HEK293 (cell line): ENCODE results near the gene SPTBN5.
A peak's percentile ranks its signal among the peaks of the same experiment; 100 is the strongest.

Experiments
- CTCF ChIA-PET: fragments of 350-600 bp; formaldehyde crosslinking; extraction: SDS; loops from one replicate; lab custom pipeline; 2021; ENCODE audit warnings: antibody characterized with exemption; lab: Yijun Ruan, JAX
- POLR2A ChIA-PET: fragments of 300-600 bp; formaldehyde crosslinking; extraction: SDS; loops from one replicate; lab custom pipeline; 2020; ENCODE audit warnings: antibody characterized with exemption, inconsistent platforms; lab: Yijun Ruan, JAX
- H3K27ac ChIP-seq: fragments of 200-500 bp; sonication (Bioruptor generic); 2 replicates; pipeline ENCODE4 v1.5.1; 2014; ENCODE audit warnings: low read depth, low read length, control low read depth, inconsistent platforms; ENCODE audit errors: extremely low read depth
- H3K36me3 ChIP-seq, 2 experiments: fragments of 200-500 bp in 1 of 2; sonication (Bioruptor generic) in 1 of 2; 1 replicate in 1 of 2; 2 replicates in 1 of 2; pipeline ENCODE4 v1.5.1; 2014 to 2017; ENCODE audit warnings: inconsistent platforms in 2 of 2, low read length in 2 of 2; ENCODE audit not compliant: control insufficient read depth in 2 of 2, insufficient read depth in 1 of 2
- H3K4me1 ChIP-seq: fragments of 200-500 bp; sonication (Bioruptor generic); 2 replicates; pipeline ENCODE4 v1.5.1; 2014; ENCODE audit warnings: mild to moderate bottlenecking, low read length, inconsistent platforms; ENCODE audit not compliant: control insufficient read depth, insufficient read depth
- H3K4me3 ChIP-seq: 2 replicates; pipeline ENCODE4 v1.5.1; 2011; ENCODE audit warnings: low read depth, mild to moderate bottlenecking, control low read depth, low read length, moderate library complexity
- H3K9me3 ChIP-seq: fragments of 200-500 bp; sonication (Bioruptor generic); 2 replicates; pipeline ENCODE4 v1.5.1; 2014; ENCODE audit warnings: low read depth, low read length, inconsistent platforms; ENCODE audit not compliant: control insufficient read depth, insufficient read depth
- KLF1 ChIP-seq: fragments of 450-650 bp; formaldehyde crosslinking; IDR thresholded peaks from 2 replicates; pipeline ENCODE4 v1.5.1; 2016; ENCODE audit warnings: missing biosample characterization, missing genetic modification characterization
- SCRT2 ChIP-seq: fragments of 450-650 bp; formaldehyde crosslinking; IDR thresholded peaks from 2 replicates; pipeline ENCODE4 v1.5.1; 2016; ENCODE audit warnings: missing biosample characterization, missing genetic modification characterization
- YY1 ChIP-seq: fragments of 450-650 bp; formaldehyde crosslinking; IDR thresholded peaks from 2 replicates; pipeline ENCODE4 v1.5.1; 2018; ENCODE audit warnings: missing biosample characterization, missing genetic modification characterization
- ZBTB21 ChIP-seq: fragments of 450-650 bp; formaldehyde crosslinking; IDR thresholded peaks from 2 replicates; pipeline ENCODE4 v1.5.1; 2017; ENCODE audit warnings: missing biosample characterization, missing genetic modification characterization
- ZEB2 ChIP-seq: fragments of 450-650 bp; formaldehyde crosslinking; IDR thresholded peaks from 2 replicates; pipeline ENCODE4 v1.5.1; 2016; ENCODE audit warnings: missing biosample characterization, missing genetic modification characterization
- ZNF335 ChIP-seq: fragments of 450-650 bp; formaldehyde crosslinking; conservative IDR thresholded peaks from 2 replicates; pipeline ENCODE4 v1.5.1; 2016; ENCODE audit warnings: missing biosample characterization, missing genetic modification characterization
- ZNF426 ChIP-seq: fragments of 450-650 bp; formaldehyde crosslinking; IDR thresholded peaks from 2 replicates; pipeline ENCODE4 v1.5.1; 2017; ENCODE audit warnings: missing biosample characterization, missing genetic modification characterization, mild to moderate bottlenecking, inconsistent platforms, moderate library complexity
- ZNF555 ChIP-seq: fragments of 450-650 bp; formaldehyde crosslinking; conservative IDR thresholded peaks from 2 replicates; pipeline ENCODE4 v1.5.1; 2017; ENCODE audit warnings: missing biosample characterization, mild to moderate bottlenecking, missing genetic modification characterization, inconsistent platforms
- ZNF629 ChIP-seq: fragments of 450-650 bp; formaldehyde crosslinking; IDR thresholded peaks from 2 replicates; pipeline ENCODE4 v1.5.1; 2017; ENCODE audit warnings: missing biosample characterization, missing genetic modification characterization
- ZNF670 ChIP-seq: fragments of 450-650 bp; formaldehyde crosslinking; IDR thresholded peaks from 2 replicates; pipeline ENCODE4 v1.5.1; 2016; ENCODE audit warnings: missing biosample characterization, missing genetic modification characterization, low read depth
- ZNF792 ChIP-seq: fragments of 450-650 bp; formaldehyde crosslinking; IDR thresholded peaks from 2 replicates; pipeline ENCODE4 v1.5.1; 2016; ENCODE audit warnings: missing biosample characterization, missing genetic modification characterization
- ZNF830 ChIP-seq: fragments of 450-650 bp; IDR thresholded peaks from 2 replicates; pipeline ENCODE4 v1.5.0; 2018; ENCODE audit warnings: missing biosample characterization, missing genetic modification characterization, low read depth, mild to moderate bottlenecking, moderate library complexity
- TF ChIP-seq, protein P1 (sequence below): fragments of 450-650 bp; formaldehyde crosslinking; IDR thresholded peaks from 2 replicates; pipeline ENCODE4 v1.5.1; 2016; ENCODE audit warnings: missing biosample characterization, missing genetic modification characterization
- TF ChIP-seq, protein P2 (sequence below): fragments of 450-650 bp; formaldehyde crosslinking; IDR thresholded peaks from 2 replicates; pipeline ENCODE4 v1.5.1; 2016; ENCODE audit warnings: missing biosample characterization, missing genetic modification characterization

Gene SPTBN5

DNA sequence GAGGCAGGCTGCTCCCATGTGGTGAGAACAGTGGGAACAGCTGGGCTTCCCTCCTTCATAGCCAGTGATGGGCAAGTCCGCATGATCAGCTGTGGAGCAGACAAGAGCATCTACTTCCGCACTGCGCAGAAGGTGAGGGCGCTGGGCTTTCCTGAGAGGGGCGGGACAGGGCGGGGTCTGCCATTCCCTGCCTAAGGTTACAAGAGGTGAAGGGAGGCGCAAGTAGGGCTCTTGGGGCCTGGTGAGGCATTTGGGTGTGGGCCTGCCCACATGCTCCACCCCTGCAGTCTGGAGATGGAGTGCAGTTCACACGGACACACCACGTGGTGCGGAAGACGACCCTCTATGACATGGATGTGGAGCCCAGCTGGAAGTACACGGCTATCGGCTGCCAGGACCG lies 76.5 kb downstream of the SPTBN5 start:
- CTCF ChIA-PET, result interaction anchor here (0.5 to 0.9 kb wide), 3 partner anchors 9 to 33 kb away, joined by 3 to 4 read pairs (median 3); no protein-coding TSS in a partner anchor
- Histone ChIP-seq H3K36me3 (peaks cover 0 to 52% of the 10 kb centered on the region in 2 experiments; a peak in 1 of 3 replicates), H3K9me3 (no peaks in the 10 kb centered on the region), H3K4me1 (no peaks in the 10 kb centered on the region), H3K4me3 (no peak overlapping the region), H3K27ac (no peak overlapping the region)
- POLR2A ChIA-PET, result no interaction called here
- TF ChIP-seq, protein P1, sequence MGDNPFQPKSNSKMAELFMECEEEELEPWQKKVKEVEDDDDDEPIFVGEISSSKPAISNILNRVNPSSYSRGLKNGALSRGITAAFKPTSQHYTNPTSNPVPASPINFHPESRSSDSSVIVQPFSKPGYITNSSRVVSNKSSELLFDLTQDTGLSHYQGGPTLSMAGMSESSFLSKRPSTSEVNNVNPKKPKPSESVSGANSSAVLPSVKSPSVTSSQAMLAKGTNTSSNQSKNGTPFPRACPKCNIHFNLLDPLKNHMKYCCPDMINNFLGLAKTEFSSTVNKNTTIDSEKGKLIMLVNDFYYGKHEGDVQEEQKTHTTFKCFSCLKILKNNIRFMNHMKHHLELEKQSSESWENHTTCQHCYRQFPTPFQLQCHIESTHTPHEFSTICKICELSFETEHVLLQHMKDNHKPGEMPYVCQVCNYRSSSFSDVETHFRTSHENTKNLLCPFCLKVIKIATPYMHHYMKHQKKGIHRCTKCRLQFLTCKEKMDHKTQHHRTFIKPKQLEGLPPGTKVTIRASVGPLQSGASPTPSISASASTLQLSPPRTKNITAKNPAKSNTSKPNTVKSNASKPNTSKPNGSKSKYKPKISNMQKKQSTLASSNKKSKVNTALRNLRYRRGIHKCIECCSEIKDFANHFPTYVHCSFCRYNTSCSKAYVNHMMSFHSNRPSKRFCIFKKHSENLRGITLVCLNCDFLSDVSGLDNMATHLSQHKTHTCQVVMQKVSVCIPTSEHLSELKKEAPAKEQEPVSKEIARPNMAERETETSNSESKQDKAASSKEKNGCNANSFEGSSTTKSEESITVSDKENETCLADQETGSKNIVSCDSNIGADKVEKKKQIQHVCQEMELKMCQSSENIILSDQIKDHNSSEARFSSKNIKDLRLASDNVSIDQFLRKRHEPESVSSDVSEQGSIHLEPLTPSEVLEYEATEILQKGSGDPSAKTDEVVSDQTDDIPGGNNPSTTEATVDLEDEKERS (tag by site-specific recombination), result no peak
- peak; percentile 86 for TF ChIP-seq KLF1

DNA sequence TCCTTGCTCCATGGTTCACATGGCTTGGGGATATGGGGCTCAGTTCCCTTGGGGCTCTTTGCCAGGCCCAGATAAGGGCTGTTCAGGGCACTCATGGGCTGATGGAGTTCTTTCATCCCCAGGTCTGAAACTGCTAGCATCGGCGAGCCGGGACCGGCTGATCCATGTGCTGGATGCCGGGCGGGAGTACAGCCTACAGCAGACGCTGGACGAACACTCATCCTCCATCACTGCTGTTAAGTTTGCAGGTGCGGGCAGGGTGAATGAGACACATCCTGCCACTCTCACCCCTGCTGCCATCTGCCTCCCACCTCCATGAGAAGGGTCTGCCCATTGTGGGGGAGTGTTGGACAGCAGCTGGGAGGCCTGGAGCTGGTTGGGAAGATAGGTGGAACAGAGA lies 77.1 kb downstream of the SPTBN5 start:
- POLR2A ChIA-PET, result no interaction called here

DNA sequence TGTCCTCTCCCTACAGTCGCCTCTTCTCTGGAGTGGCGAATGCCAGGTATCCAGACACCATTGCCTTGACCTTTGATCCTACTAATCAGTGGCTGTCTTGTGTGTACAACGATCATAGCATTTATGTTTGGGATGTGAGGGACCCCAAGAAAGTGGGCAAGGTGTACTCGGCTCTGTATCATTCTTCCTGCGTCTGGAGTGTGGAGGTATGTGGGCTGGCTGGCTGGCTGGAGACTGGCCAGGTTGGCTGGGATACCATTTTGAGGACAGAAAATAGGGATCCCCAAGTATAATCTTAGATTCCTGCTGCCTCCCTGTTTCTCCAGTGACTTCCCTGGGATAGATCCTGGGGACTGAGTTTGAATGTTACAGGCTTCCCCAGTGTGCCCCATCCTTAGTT lies 79.3 kb downstream of the SPTBN5 start:
- Histone ChIP-seq H3K4me3 (no peak overlapping the region), H3K4me1 (no peaks in the 10 kb centered on the region), H3K9me3 (no peaks in the 10 kb centered on the region), H3K27ac (no peak overlapping the region), H3K36me3 (peaks cover 0 to 39% of the 10 kb centered on the region in 2 experiments; a peak in 1 of 3 replicates)
- ChIA-PET CTCF (interaction anchor here (0.6 to 6.5 kb wide), 2 partner anchors 22 to 40 kb away, joined by 3 to 100 read pairs; partner anchors contain the start of gene MAPKBP1), POLR2A (no interaction called here)
- TF ChIP-seq ZNF426 (no peak), ZNF830 (tag by site-specific recombination) (no peak), ZNF629 (tag by site-specific recombination) (no peak), YY1 (tag by site-specific recombination) (no peak), ZNF792 (tag by site-specific recombination) (no peak)
- TF ChIP-seq, protein P2, sequence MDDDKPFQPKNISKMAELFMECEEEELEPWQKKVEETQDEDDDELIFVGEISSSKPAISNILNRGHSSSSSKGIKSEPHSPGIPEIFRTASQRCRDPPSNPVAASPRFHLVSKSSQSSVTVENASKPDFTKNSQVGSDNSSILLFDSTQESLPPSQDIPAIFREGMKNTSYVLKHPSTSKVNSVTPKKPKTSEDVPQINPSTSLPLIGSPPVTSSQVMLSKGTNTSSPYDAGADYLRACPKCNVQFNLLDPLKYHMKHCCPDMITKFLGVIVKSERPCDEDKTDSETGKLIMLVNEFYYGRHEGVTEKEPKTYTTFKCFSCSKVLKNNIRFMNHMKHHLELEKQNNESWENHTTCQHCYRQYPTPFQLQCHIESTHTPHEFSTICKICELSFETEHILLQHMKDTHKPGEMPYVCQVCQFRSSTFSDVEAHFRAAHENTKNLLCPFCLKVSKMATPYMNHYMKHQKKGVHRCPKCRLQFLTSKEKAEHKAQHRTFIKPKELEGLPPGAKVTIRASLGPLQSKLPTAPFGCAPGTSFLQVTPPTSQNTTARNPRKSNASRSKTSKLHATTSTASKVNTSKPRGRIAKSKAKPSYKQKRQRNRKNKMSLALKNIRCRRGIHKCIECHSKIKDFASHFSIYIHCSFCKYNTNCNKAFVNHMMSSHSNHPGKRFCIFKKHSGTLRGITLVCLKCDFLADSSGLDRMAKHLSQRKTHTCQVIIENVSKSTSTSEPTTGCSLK (tag by site-specific recombination), result no peak

More for the DNA sequence above, 77.1 kb downstream of the SPTBN5 start:
- CTCF ChIA-PET, result interaction anchor here (0.5 to 0.7 kb wide), 2 partner anchors 8 to 32 kb away, joined by 3 read pairs; no protein-coding TSS in a partner anchor
- no peaks in the 10 kb centered on the region for H3K9me3 ChIP-seq
- no peaks in the 10 kb centered on the region for H3K4me1 ChIP-seq
- H3K27ac ChIP-seq, result no peak overlapping the region
- peaks cover 0 to 52% of the 10 kb centered on the region in 2 experiments; a peak in 1 of 3 replicates for H3K36me3 ChIP-seq
- no peak for TF ChIP-seq ZBTB21
- TF ChIP-seq SCRT2 (tag by site-specific recombination), result no peak
- TF ChIP-seq ZNF670, result no peak
- TF ChIP-seq ZNF555, result no peak
- TF ChIP-seq ZNF335 (tag by site-specific recombination), result no peak
- TF ChIP-seq ZEB2 (tag by site-specific recombination), result no peak
- H3K4me3 ChIP-seq, result no peak overlapping the region
